ENCODE results near the gene BPIFB4.

Gene BPIFB4

GRCh38 chr20:33068251-33068939, 11.0 kb upstream of the BPIFB4 start:
- intact Hi-C loops (cut with micrococcal nuclease), result no loop called here
- Mint-ChIP-seq H3K36me3 (ENCODE audit: low read depth) (no peaks in the 10 kb centered on the region), H3K27ac (no peak overlapping the region), H3K27me3 (peaks cover 2% of the 10 kb centered on the region), H3K4me3 (no peak overlapping the region), H3K4me1 (ENCODE audit: low read depth) (peaks cover 13% of the 10 kb centered on the region), H3K9me3 (no peaks in the 10 kb centered on the region)

GRCh38 chr20:33069673-33070072, 9.8 kb upstream of the BPIFB4 start:
- H3K36me3 Mint-ChIP-seq (ENCODE audit: low read depth), result no peaks in the 10 kb centered on the region
- H3K27me3 Mint-ChIP-seq, result peaks cover 2% of the 10 kb centered on the region
- H3K4me1 Mint-ChIP-seq (ENCODE audit: low read depth), result peaks cover 13% of the 10 kb centered on the region
- H3K27ac Mint-ChIP-seq, result no peak overlapping the region
- no peaks in the 10 kb centered on the region for H3K9me3 Mint-ChIP-seq
- H3K4me3 Mint-ChIP-seq, result no peak overlapping the region
- intact Hi-C loops (cut with micrococcal nuclease), result no loop called here

- Mint-ChIP-seq H3K4me1 (ENCODE audit: low read depth) (peaks cover 13% of the 10 kb centered on the region), H3K4me3 (no peak overlapping the region), H3K27me3 (peaks cover 2% of the 10 kb centered on the region), H3K27ac (no peak overlapping the region), H3K36me3 (ENCODE audit: low read depth) (no peaks in the 10 kb centered on the region), H3K9me3 (no peaks in the 10 kb centered on the region)
- intact Hi-C loops (cut with micrococcal nuclease), result no loop called here
These were observed 9.1 kb upstream of the BPIFB4 start for GRCh38 chr20:33070111-33071053.

- peaks cover 13% of the 10 kb centered on the region for H3K4me1 Mint-ChIP-seq (ENCODE audit: low read depth)
- intact Hi-C loops (cut with micrococcal nuclease), result no loop called here
These were observed 8.2 kb upstream of the BPIFB4 start for GRCh38 chr20:33071198-33071597.

GRCh38 chr20:33072362-33072761, 7.1 kb upstream of the BPIFB4 start:
- Mint-ChIP-seq H3K27ac (no peak overlapping the region), H3K4me1 (ENCODE audit: low read depth) (peaks cover 11% of the 10 kb centered on the region), H3K27me3 (peaks cover 2% of the 10 kb centered on the region), H3K9me3 (no peaks in the 10 kb centered on the region), H3K36me3 (ENCODE audit: low read depth) (no peaks in the 10 kb centered on the region), H3K4me3 (no peak overlapping the region)
- intact Hi-C loops (cut with micrococcal nuclease), result no loop called here

More at GRCh38 chr20:33071198-33071597, 8.2 kb upstream of the BPIFB4 start:
- Mint-ChIP-seq H3K9me3 (no peaks in the 10 kb centered on the region), H3K27ac (no peak overlapping the region), H3K27me3 (peaks cover 2% of the 10 kb centered on the region), H3K36me3 (ENCODE audit: low read depth) (no peaks in the 10 kb centered on the region), H3K4me3 (no peak overlapping the region)

GRCh38 chr20:33072813-33073212, 6.6 kb upstream of the BPIFB4 start:
- intact Hi-C loops (cut with micrococcal nuclease), result no loop called here
- Mint-ChIP-seq H3K36me3 (ENCODE audit: low read depth) (no peaks in the 10 kb centered on the region), H3K9me3 (no peaks in the 10 kb centered on the region), H3K4me1 (ENCODE audit: low read depth) (peaks cover 6% of the 10 kb centered on the region), H3K4me3 (no peak overlapping the region), H3K27me3 (peaks cover 2% of the 10 kb centered on the region), H3K27ac (no peak overlapping the region)

- no peak overlapping the region for H3K27ac Mint-ChIP-seq
- no peaks in the 10 kb centered on the region for H3K4me1 Mint-ChIP-seq (ENCODE audit: low read depth)
- no peaks in the 10 kb centered on the region for H3K36me3 Mint-ChIP-seq (ENCODE audit: low read depth)
- H3K27me3 Mint-ChIP-seq, result no peaks in the 10 kb centered on the region
- no peak overlapping the region for H3K4me3 Mint-ChIP-seq
- no peaks in the 10 kb centered on the region for H3K9me3 Mint-ChIP-seq
- intact Hi-C loops (cut with micrococcal nuclease), result no loop called here
These were observed 4.8 kb upstream of the BPIFB4 start for GRCh38 chr20:33074675-33075074.

GRCh38 chr20:33075281-33075680, 4.2 kb upstream of the BPIFB4 start:
- no peak overlapping the region for H3K4me3 Mint-ChIP-seq

GRCh38 chr20:33076662-33077372, 2.6 kb upstream of the BPIFB4 start:
- no peak overlapping the region for H3K27ac Mint-ChIP-seq
- H3K9me3 Mint-ChIP-seq, result no peaks in the 10 kb centered on the region
- H3K4me1 Mint-ChIP-seq (ENCODE audit: low read depth), result no peaks in the 10 kb centered on the region
- no peak overlapping the region for H3K4me3 Mint-ChIP-seq
- intact Hi-C loops (cut with micrococcal nuclease), result no loop called here
- no peaks in the 10 kb centered on the region for H3K27me3 Mint-ChIP-seq
- no peaks in the 10 kb centered on the region for H3K36me3 Mint-ChIP-seq (ENCODE audit: low read depth)

More at GRCh38 chr20:33075281-33075680, 4.2 kb upstream of the BPIFB4 start:
- Mint-ChIP-seq H3K9me3 (no peaks in the 10 kb centered on the region), H3K4me1 (ENCODE audit: low read depth) (no peaks in the 10 kb centered on the region), H3K36me3 (ENCODE audit: low read depth) (no peaks in the 10 kb centered on the region), H3K27ac (no peak overlapping the region), H3K27me3 (no peaks in the 10 kb centered on the region)
- intact Hi-C loops (cut with micrococcal nuclease), result no loop called here

GRCh38 chr20:33081411-33082154, 2.1 kb downstream of the BPIFB4 start:
- no peaks in the 10 kb centered on the region for H3K4me1 Mint-ChIP-seq (ENCODE audit: low read depth)
- no peak overlapping the region for H3K27ac Mint-ChIP-seq
- H3K36me3 Mint-ChIP-seq (ENCODE audit: low read depth), result no peaks in the 10 kb centered on the region
- intact Hi-C loops (cut with micrococcal nuclease), result no loop called here
- H3K4me3 Mint-ChIP-seq, result no peak overlapping the region
- no peaks in the 10 kb centered on the region for H3K27me3 Mint-ChIP-seq
- no peaks in the 10 kb centered on the region for H3K9me3 Mint-ChIP-seq

- H3K27me3 Mint-ChIP-seq, result no peaks in the 10 kb centered on the region
- no peaks in the 10 kb centered on the region for H3K4me1 Mint-ChIP-seq (ENCODE audit: low read depth)
- intact Hi-C loops (cut with micrococcal nuclease), result no loop called here
- no peaks in the 10 kb centered on the region for H3K36me3 Mint-ChIP-seq (ENCODE audit: low read depth)
- no peak overlapping the region for H3K27ac Mint-ChIP-seq
- H3K9me3 Mint-ChIP-seq, result no peaks in the 10 kb centered on the region
- no peak overlapping the region for H3K4me3 Mint-ChIP-seq
These were observed 3.1 kb downstream of the BPIFB4 start for GRCh38 chr20:33082546-33082945.

- Mint-ChIP-seq H3K27ac (no peak overlapping the region), H3K9me3 (no peaks in the 10 kb centered on the region), H3K27me3 (no peaks in the 10 kb centered on the region), H3K4me1 (ENCODE audit: low read depth) (no peaks in the 10 kb centered on the region), H3K36me3 (ENCODE audit: low read depth) (no peaks in the 10 kb centered on the region), H3K4me3 (no peak overlapping the region)
- intact Hi-C loops (cut with micrococcal nuclease), result no loop called here
These were observed 4.3 kb downstream of the BPIFB4 start for GRCh38 chr20:33083544-33084340.

GRCh38 chr20:33084722-33085121, 5.3 kb downstream of the BPIFB4 start:
- Mint-ChIP-seq H3K9me3 (no peaks in the 10 kb centered on the region), H3K4me3 (no peak overlapping the region), H3K4me1 (ENCODE audit: low read depth) (no peaks in the 10 kb centered on the region), H3K27me3 (no peaks in the 10 kb centered on the region), H3K36me3 (ENCODE audit: low read depth) (no peaks in the 10 kb centered on the region), H3K27ac (no peak overlapping the region)
- intact Hi-C loops (cut with micrococcal nuclease), result no loop called here

Data from dendritic cell treated with granulocyte-macrophage colony-stimulating factor and Interleukin-4, amounts not matched to agents 40 ng/mL and 50 ng/mL, for 4 days (primary cell).